Ishikawa (cell line): ENCODE data around the gene PTTG1IP.

Experiments used
- CREB1 ChIP-seq: IDR thresholded peaks from 2 replicates; pipeline ENCODE4 v1.6.1; 2012; ENCODE audit warnings: low read depth
- EGR1 ChIP-seq: IDR thresholded peaks from 2 replicates; pipeline ENCODE4 v1.6.1; 2012
- EP300 ChIP-seq: IDR thresholded peaks from 2 replicates; pipeline ENCODE4 v1.6.1; 2012; ENCODE audit warnings: borderline replicate concordance
- RAD21 ChIP-seq: IDR thresholded peaks from 2 replicates; pipeline ENCODE4 v1.6.1; 2012; ENCODE audit warnings: low read depth
- TAF1 ChIP-seq: IDR thresholded peaks from 2 replicates; pipeline ENCODE4 v1.6.1; 2012; ENCODE audit warnings: low read depth, mild to moderate bottlenecking
- YY1 ChIP-seq: IDR thresholded peaks from 2 replicates; pipeline ENCODE4 v1.6.1; 2012; ENCODE audit warnings: low read depth
- TF ChIP-seq, protein P1 (sequence below): IDR thresholded peaks from 2 replicates; pipeline ENCODE4 v1.6.1; 2012; ENCODE audit warnings: low read depth, mild to moderate bottlenecking
- TF ChIP-seq, protein P2 (sequence below): IDR thresholded peaks from 2 replicates; pipeline ENCODE4 v1.6.1; 2012
- TF ChIP-seq, protein P3 (sequence below): IDR thresholded peaks from 2 replicates; pipeline ENCODE4 v1.6.1; 2012

DNA sequence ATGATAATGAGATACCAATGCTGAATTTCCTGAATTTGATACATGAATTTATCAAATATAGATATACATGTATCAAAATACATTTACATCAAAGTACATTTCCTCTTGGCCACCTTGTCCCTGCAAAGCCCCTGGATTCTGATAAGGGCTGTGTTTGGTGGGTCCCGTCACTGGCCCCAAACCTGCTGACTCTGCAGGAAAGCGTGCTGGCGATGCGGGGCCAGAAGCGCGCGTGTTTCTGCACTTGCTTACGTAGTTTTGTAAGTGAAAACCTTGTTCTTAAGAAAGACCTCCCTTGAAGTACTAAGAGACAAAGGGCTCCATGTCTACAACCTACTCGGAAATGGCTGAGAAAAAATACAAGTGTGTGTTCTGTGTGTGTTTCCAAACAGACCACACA is 36.2 kb upstream of the PTTG1IP start:
- TF ChIP-seq YY1 (no peak), TAF1 (no peak), CREB1 (no peak), RAD21 (no peak), EP300 (no peak), EGR1 (no peak)
- TF ChIP-seq, protein P1, sequence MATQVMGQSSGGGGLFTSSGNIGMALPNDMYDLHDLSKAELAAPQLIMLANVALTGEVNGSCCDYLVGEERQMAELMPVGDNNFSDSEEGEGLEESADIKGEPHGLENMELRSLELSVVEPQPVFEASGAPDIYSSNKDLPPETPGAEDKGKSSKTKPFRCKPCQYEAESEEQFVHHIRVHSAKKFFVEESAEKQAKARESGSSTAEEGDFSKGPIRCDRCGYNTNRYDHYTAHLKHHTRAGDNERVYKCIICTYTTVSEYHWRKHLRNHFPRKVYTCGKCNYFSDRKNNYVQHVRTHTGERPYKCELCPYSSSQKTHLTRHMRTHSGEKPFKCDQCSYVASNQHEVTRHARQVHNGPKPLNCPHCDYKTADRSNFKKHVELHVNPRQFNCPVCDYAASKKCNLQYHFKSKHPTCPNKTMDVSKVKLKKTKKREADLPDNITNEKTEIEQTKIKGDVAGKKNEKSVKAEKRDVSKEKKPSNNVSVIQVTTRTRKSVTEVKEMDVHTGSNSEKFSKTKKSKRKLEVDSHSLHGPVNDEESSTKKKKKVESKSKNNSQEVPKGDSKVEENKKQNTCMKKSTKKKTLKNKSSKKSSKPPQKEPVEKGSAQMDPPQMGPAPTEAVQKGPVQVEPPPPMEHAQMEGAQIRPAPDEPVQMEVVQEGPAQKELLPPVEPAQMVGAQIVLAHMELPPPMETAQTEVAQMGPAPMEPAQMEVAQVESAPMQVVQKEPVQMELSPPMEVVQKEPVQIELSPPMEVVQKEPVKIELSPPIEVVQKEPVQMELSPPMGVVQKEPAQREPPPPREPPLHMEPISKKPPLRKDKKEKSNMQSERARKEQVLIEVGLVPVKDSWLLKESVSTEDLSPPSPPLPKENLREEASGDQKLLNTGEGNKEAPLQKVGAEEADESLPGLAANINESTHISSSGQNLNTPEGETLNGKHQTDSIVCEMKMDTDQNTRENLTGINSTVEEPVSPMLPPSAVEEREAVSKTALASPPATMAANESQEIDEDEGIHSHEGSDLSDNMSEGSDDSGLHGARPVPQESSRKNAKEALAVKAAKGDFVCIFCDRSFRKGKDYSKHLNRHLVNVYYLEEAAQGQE, result no peak
- TF ChIP-seq, protein P2, sequence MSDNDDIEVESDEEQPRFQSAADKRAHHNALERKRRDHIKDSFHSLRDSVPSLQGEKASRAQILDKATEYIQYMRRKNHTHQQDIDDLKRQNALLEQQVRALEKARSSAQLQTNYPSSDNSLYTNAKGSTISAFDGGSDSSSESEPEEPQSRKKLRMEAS, result no peak
- TF ChIP-seq, protein P3, sequence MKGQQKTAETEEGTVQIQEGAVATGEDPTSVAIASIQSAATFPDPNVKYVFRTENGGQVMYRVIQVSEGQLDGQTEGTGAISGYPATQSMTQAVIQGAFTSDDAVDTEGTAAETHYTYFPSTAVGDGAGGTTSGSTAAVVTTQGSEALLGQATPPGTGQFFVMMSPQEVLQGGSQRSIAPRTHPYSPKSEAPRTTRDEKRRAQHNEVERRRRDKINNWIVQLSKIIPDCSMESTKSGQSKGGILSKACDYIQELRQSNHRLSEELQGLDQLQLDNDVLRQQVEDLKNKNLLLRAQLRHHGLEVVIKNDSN, result no peak
